Endometrial microvascular endothelial cells (primary cell): ENCODE results near the gene MTFR1L. TPM values are rescaled to one million over a fixed set of nuclear protein-coding genes. Genes with fewer than 3 reads are reported as not detected.

Experiments
- in situ Hi-C: cut with HindIII; loops from 2 replicates; pipeline ENCODE4 v1.10.0; 2017; ENCODE audit warnings: low sequenced_read_pairs, low pct_unique_long_range_greater_than_20kb; ENCODE audit errors: inconsistent ontology term
- total RNA-seq: library from RNA; depleted of rRNA; stranded (reverse); fragments of >200 nt; gene quantifications from one replicate; pipeline ENCODE4 v1.2.3, GENCODE V29; 2015; ENCODE audit errors: inconsistent ontology term

The MTFR1L gene
- total RNA-seq, 1 donor from 2014 or later: 47.1 TPM

GRCh38 chr1:25804244-25804963 is 15.3 kb upstream of the MTFR1L start:
- in situ Hi-C loops: no loop called here

GRCh38 chr1:25804964-25805862 is 14.5 kb upstream of the MTFR1L start:
- in situ Hi-C loops: no loop called here

GRCh38 chr1:25805863-25806225 is 13.9 kb upstream of the MTFR1L start:
- in situ Hi-C loops: no loop called here

- in situ Hi-C loops: no loop called here
Measured at GRCh38 chr1:25806418-25806817, 13.3 kb upstream of the MTFR1L start.

GRCh38 chr1:25807480-25808390 is 12.0 kb upstream of the MTFR1L start:
- in situ Hi-C loops: no loop called here

GRCh38 chr1:25808481-25809244 is 11.1 kb upstream of the MTFR1L start:
- in situ Hi-C loops: no loop called here

GRCh38 chr1:25809283-25809926 is 10.3 kb upstream of the MTFR1L start:
- in situ Hi-C loops: no loop called here

- in situ Hi-C loops: no loop called here
Measured at GRCh38 chr1:25809929-25810328, 9.8 kb upstream of the MTFR1L start.

- in situ Hi-C loops: no loop called here
Measured at GRCh38 chr1:25810341-25811299, 9.1 kb upstream of the MTFR1L start.

- in situ Hi-C loops: no loop called here
Measured at GRCh38 chr1:25811384-25812082, 8.2 kb upstream of the MTFR1L start.

GRCh38 chr1:25813071-25813733 is 6.6 kb upstream of the MTFR1L start:
- in situ Hi-C loops: no loop called here

GRCh38 chr1:25813734-25814471 is 5.9 kb upstream of the MTFR1L start:
- in situ Hi-C loops: no loop called here

- in situ Hi-C loops: no loop called here
Measured at GRCh38 chr1:25814549-25815087, 5.1 kb upstream of the MTFR1L start.

GRCh38 chr1:25815208-25816111 is 4.3 kb upstream of the MTFR1L start:
- in situ Hi-C loops: no loop called here
